ENCODE measurements around the gene TDRD7.
A peak's percentile ranks its signal among the peaks of the same experiment; 100 is the strongest.

TDRD7 gene

DNA sequence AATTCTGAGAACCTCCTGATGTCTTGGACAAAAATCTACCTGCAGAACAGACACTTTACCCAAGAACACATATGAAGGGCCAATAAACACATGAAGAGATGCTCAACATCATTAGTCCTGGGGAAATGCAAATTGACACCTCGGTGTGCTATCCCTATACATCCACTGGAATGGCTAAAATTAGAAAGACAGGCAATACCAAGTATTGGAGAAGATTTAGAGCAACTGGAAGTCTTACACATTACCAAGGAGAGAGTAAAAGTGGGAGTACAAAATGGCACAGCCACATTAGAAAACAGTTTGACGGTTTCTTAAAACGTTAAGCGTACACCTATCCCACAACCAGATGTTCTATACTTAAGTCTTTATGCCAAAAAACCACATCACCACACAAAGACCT, 3.3 kb upstream of the TDRD7 start:
- DNase-seq (ENCODE audit: low read depth) = no peak
- no peak overlapping the region for H3K4me3 ChIP-seq (ENCODE audit: low read depth, low read length)
- TF ChIP-seq, protein P1, sequence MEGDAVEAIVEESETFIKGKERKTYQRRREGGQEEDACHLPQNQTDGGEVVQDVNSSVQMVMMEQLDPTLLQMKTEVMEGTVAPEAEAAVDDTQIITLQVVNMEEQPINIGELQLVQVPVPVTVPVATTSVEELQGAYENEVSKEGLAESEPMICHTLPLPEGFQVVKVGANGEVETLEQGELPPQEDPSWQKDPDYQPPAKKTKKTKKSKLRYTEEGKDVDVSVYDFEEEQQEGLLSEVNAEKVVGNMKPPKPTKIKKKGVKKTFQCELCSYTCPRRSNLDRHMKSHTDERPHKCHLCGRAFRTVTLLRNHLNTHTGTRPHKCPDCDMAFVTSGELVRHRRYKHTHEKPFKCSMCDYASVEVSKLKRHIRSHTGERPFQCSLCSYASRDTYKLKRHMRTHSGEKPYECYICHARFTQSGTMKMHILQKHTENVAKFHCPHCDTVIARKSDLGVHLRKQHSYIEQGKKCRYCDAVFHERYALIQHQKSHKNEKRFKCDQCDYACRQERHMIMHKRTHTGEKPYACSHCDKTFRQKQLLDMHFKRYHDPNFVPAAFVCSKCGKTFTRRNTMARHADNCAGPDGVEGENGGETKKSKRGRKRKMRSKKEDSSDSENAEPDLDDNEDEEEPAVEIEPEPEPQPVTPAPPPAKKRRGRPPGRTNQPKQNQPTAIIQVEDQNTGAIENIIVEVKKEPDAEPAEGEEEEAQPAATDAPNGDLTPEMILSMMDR (conservative IDR thresholded peaks at IDR 0.05; ENCODE audit: low read depth, low read length) = no peak

DNA sequence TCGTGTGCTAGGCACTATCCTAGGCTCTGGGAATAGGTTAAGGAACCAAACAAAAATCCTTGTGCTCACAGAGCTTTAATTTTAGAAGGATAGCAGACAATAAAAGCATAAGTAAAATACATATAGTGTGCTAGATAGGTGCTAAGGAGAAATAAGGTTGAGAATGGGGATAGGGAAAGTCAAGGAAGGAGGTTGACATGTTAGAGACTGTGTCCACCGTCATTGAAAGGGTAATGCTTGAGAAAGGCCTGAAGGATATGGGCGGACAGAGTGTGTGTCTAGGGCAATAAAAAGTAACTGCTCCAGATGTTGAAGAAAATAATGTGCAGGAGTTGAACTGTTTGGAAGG, 482 bp upstream of the TDRD7 start:
- TF ChIP-seq, protein P1 (conservative IDR thresholded peaks at IDR 0.05; ENCODE audit: low read depth, low read length) = no peak
- no peak for DNase-seq (ENCODE audit: low read depth)

DNA sequence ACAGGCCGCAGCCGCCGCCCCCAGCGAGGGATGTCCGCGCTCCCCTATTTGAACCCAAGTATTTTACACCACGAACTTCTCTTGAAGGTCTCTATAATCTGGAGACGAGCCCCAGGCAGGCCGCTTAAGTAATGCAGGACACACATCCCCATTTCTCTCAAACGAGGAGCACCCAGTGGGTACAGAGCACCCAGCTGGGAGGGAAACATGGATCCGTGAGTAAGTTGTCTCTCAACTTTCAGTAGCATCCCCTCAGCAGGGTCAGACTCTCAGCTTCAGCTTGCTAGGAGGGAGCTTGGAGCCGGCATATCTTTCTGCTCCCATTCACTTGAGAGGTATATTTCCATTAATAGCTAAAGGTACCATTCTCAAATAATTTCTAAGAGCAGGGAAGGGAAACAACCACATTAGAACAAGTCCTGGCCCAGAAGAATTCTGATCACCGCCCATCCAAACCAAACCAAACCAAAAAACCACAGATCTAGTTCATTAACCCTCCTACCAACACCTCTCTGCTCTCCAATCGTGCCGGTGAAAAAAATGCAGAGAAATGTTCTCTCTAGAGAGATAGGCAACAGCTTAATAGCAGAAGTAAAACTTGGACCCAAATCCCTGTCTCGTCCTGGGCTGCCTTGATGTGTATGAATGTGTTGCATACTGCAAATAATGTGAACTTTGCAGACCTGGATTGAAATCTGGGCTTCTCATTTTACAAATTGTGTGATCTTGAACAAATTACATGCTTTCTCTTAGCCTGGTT, 910 bp downstream of the TDRD7 start:
- peak overlapping the region; percentile 73 for H3K4me3 ChIP-seq (ENCODE audit: low read depth, low read length)
- TF ChIP-seq, protein P1 (conservative IDR thresholded peaks at IDR 0.05; ENCODE audit: low read depth, low read length) = no peak
- DNase-seq (ENCODE audit: low read depth) = peak; percentile 20

More for the DNA sequence above, 482 bp upstream of the TDRD7 start:
- peak overlapping the region; percentile 73 for H3K4me3 ChIP-seq (ENCODE audit: low read depth, low read length)

DNA sequence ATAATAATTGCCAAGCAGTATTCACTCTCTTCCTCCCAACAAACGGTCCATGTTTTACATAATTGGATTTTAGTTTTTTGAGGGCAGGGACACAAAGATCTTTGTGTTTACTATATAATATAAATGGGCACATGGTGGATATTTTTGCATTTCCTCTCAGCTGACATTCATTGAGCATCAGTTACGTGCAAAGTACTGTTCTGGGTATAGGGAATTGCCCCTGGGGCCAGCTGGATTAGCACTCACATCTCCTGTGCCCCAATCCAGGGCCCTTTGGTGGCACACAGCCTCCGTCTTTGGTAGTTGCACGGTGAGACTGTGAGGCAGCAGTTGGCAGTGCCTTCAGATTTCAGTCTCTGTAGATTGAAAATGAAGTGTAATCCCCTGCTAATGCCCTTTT, 1.6 kb downstream of the TDRD7 start:
- H3K4me3 ChIP-seq (ENCODE audit: low read depth, low read length) = no peak overlapping the region
- TF ChIP-seq, protein P1 (conservative IDR thresholded peaks at IDR 0.05; ENCODE audit: low read depth, low read length) = no peak
- DNase-seq (ENCODE audit: low read depth) = no peak

DNA sequence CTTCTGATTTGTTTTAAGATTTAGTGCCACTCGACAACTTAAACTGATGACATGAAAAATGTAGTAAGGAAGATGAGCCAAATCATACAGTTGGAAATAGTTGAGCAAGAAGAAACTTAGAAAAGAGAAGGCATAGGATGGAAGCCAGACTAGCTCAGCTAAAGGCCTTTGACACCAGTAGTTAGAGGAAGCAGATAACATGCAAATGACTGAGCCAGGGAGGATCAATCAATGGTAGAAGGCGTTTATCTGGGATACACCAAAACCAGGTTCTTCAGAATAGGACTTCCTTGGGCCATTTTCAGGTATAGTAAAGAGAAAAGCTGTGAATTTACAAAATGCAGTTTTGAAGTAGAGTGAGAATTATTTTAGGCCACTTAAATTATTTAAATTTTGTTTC, 3.2 kb downstream of the TDRD7 start:
- no peak for DNase-seq (ENCODE audit: low read depth)
- no peak overlapping the region for H3K4me3 ChIP-seq (ENCODE audit: low read depth, low read length)
- TF ChIP-seq, protein P1 (conservative IDR thresholded peaks at IDR 0.05; ENCODE audit: low read depth, low read length) = no peak

DNA sequence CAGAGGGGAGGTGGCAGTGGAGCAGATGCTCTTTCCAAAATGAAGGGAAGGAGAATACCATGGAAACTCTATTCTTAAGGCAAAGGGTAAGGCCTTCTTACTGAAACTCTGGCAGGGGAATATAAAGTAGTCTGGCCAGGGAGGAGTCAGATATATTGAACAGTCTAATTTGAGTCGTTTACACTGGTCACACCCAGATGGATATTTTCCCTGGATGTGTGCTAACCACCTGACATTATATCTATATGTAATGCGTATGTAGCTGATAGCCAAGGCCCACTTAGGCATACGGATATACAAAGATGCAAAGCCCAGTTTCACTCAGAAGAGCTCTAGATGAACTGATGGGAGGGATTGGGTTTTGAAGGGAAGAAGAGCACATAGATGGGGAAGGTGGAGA, 7.0 kb downstream of the TDRD7 start:
- no peak for DNase-seq (ENCODE audit: low read depth)
- H3K4me3 ChIP-seq (ENCODE audit: low read depth, low read length) = no peak overlapping the region
- TF ChIP-seq, protein P1 (conservative IDR thresholded peaks at IDR 0.05; ENCODE audit: low read depth, low read length) = no peak

DNA sequence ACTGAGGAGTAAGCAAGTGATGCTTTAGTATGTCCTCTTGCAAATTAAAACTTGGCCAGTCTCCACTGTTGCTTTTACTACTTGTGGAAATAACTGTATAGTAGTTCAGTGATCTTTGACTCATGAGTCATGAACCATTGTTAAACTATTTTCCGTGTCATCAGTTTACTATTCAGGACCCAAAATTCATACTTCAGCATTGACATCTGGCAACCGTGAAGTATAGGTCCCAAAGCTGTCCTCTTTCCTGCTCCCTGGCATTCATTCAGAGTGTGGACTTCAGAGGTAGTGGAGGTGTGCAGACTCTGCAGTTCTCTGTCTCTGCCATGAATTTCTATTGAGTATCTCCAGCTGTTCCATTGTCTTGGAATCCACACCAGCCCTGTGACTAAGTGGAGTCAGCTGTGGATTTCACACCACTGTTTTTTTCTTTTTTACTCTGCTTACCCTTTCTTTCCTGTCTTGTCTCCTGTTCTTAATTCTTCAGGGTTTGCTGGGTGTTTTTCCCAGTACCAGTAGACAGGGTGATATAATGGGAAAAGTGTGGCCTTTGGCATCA, 7.5 kb downstream of the TDRD7 start:
- peak; percentile 53 for DNase-seq (ENCODE audit: low read depth)
- TF ChIP-seq, protein P1 (conservative IDR thresholded peaks at IDR 0.05; ENCODE audit: low read depth, low read length) = no peak
- H3K4me3 ChIP-seq (ENCODE audit: low read depth, low read length) = no peak overlapping the region

Data from choroid plexus epithelial cell (primary cell).